Immature natural killer cell (primary cell): ENCODE measurements around the gene CDH4. TPM values are rescaled to one million over a fixed set of nuclear protein-coding genes. Genes with fewer than 3 reads are reported as not detected.

Experiments
- DNase-seq, 3 donors: peaks; one replicate each; pipeline ENCODE4 v3.0.0; 2022; ENCODE audit warnings: mixed read lengths in 1 of 3
- H3K27ac Mint-ChIP-seq, 6 donors: one replicate each; pipeline ENCODE4 v1.8.0; 2020; ENCODE audit warnings: mixed read lengths in 6 of 6, mild to moderate bottlenecking in 5 of 6, inconsistent platforms in 4 of 6, moderate library complexity in 3 of 6
- H3K27me3 Mint-ChIP-seq, 3 donors: one replicate each; pipeline ENCODE4 v1.8.0; 2020 to 2021; ENCODE audit warnings: low read depth in 3 of 3, mild to moderate bottlenecking in 3 of 3, mixed read lengths in 3 of 3, moderate library complexity in 3 of 3, inconsistent platforms in 1 of 3
- H3K36me3 Mint-ChIP-seq, 3 donors: one replicate each; pipeline ENCODE4 v1.8.0; 2020; ENCODE audit warnings: mixed read lengths in 3 of 3, inconsistent platforms in 2 of 3, mild to moderate bottlenecking in 2 of 3
- H3K4me1 Mint-ChIP-seq, 2 donors: one replicate each; pipeline ENCODE4 v1.8.0; 2020; ENCODE audit warnings: inconsistent platforms in 2 of 2, mild to moderate bottlenecking in 2 of 2, mixed read lengths in 2 of 2, moderate library complexity in 1 of 2
- H3K4me3 Mint-ChIP-seq, 5 donors: one replicate each; pipeline ENCODE4 v1.8.0; 2020; ENCODE audit warnings: mild to moderate bottlenecking in 5 of 5, mixed read lengths in 5 of 5, inconsistent platforms in 3 of 5, moderate library complexity in 3 of 5
- H3K9me3 Mint-ChIP-seq, 6 donors: one replicate each; pipeline ENCODE4 v1.8.0; 2020; ENCODE audit warnings: mild to moderate bottlenecking in 6 of 6, mixed read lengths in 6 of 6, inconsistent platforms in 4 of 6, moderate library complexity in 3 of 6
- polyA plus RNA-seq, 3 donors: library from polyadenylated mRNA; unstranded; fragments of 300-500 nt; fragmentation: Illumina TruSeq; gene quantifications; one replicate each; pipeline ENCODE4 v1.2.3, GENCODE V29; 2021

CDH4 gene
- polyA plus RNA-seq, 3 donors from 2014 or later: not detected

DNA sequence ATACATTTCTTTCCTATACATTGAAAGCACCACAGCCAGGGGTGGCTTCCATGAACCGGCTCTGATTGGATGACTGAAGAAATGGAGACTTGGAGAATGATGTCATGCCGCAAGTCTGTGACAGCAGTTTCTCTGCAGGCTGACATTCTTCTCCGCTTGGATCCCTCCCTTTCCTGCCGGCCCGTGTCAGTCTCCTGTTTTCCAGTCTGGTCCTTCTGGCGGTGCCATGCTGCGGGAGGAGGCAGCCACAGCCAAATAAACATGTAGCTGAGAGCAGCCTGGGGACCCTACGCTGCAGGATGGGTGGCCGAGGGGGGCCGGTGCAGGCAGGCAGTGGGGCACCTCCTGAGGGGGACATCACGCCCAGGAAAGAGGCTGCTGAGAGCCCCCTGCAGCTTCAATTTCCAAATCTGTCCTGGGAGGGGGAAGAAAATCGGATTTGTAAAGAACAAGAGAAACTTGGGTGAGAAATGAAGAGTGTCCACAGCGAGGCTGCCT is 635.6 kb downstream of the CDH4 start:
- Mint-ChIP-seq H3K4me1 (peaks cover 3 to 9% of the 10 kb centered on the region in 2 donors), H3K9me3 (peaks cover 0 to 2% (median 0%) of the 10 kb centered on the region in 6 donors), H3K27me3 (peaks cover 0 to 4% (median 2%) of the 10 kb centered on the region in 3 donors), H3K27ac (no peak overlapping the region), H3K4me3 (no peak overlapping the region), H3K36me3 (peaks cover 0 to 4% (median 0%) of the 10 kb centered on the region in 3 donors)
- no peak for DNase-seq

DNA sequence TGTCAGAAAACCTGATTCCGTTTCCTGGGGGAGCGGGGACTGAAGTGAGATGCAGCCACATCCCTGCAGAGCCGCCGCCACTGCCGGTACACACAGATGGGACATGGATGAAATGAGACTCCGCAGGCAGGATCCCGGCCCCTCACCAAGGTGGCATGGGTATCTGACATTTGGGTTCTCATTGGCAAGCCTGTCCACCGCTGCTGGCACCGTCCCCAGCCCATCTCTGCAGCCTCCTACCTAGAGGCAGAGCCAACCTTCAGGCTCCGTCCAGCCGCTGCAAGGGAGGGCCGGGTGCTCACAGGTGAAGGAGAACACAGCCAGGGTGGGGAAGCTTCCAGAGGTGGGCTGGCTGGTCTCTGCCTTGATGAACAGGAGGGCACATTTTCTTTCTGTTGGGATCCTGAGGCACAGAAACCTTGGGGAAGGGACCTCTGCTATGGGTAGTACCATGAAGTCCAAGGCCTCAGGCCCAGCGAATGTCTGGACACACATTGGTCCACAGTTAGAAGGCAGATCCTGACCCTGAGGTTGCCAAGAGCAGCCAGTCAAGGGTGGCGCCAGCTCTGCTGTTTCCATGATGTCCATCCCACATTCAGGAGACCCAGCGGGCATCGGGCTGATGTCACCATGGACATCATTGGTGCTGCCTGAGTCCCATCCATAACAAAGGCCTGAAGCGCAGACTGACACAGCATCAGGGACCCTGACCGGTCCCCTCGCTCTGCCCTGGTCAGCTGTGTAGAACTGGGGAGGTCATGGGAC is 636.2 kb downstream of the CDH4 start:
- Mint-ChIP-seq H3K4me3 (no peak overlapping the region), H3K27ac (no peak overlapping the region), H3K4me1 (peaks cover 3 to 9% of the 10 kb centered on the region in 2 donors), H3K9me3 (peaks cover 0 to 2% (median 0%) of the 10 kb centered on the region in 6 donors), H3K27me3 (peaks cover 0 to 4% (median 2%) of the 10 kb centered on the region in 3 donors), H3K36me3 (peaks cover 0 to 4% (median 0%) of the 10 kb centered on the region in 3 donors)
- no peak for DNase-seq

GRCh38 chr20:61889659-61890058 is 637.6 kb downstream of the CDH4 start:
- Mint-ChIP-seq H3K4me3 (no peak overlapping the region), H3K9me3 (peaks cover 0 to 2% (median 0%) of the 10 kb centered on the region in 6 donors), H3K4me1 (peaks cover 3 to 9% of the 10 kb centered on the region in 2 donors), H3K36me3 (peaks cover 0 to 4% (median 0%) of the 10 kb centered on the region in 3 donors), H3K27me3 (peaks cover 0 to 2% (median 2%) of the 10 kb centered on the region in 3 donors), H3K27ac (no peak overlapping the region)
- DNase-seq: no peak

DNA sequence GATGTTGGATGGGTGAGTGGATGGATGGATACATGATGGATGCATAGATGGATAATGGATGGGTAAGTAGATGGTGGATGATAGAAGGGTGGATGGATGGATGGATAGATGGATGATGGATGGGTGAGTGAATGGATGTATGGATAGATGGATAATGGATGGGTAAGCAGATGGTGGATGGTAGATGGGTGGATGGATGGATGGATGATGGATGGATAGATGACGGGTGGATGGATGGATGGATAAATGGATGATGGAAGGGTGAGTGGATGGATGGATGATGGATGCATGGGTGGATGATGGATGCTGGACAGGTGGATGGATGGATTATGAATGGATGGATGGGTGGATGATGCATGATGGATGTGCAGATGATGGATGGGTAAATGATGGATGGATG is 638.1 kb downstream of the CDH4 start:
- Mint-ChIP-seq H3K4me1 (peaks cover 3 to 9% of the 10 kb centered on the region in 2 donors), H3K9me3 (peaks cover 0 to 2% (median 0%) of the 10 kb centered on the region in 6 donors), H3K4me3 (no peak overlapping the region), H3K27ac (no peak overlapping the region), H3K27me3 (peaks cover 0 to 2% (median 2%) of the 10 kb centered on the region in 3 donors), H3K36me3 (peaks cover 0 to 4% (median 0%) of the 10 kb centered on the region in 3 donors)
- DNase-seq: no peak

DNA sequence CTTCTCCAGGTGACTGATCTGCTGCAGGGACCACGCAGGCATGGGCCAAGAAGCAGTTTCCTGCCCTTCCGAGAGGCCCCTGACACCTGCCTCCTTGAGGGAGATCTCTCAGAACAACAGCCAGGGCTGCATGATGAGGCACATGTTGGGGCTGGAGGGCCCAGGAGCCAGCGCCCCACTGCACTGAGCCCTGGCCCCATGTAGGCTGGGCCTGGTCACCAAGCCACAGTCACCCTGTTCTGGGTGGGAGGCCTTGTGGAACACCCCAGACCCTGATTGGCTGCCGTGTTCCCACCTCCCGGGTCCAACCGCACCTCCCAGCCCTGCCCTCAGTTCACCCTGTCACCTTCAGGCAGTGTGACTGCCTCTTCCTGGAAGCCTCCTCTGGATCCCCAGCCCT is 639.4 kb downstream of the CDH4 start:
- Mint-ChIP-seq H3K27ac (no peak overlapping the region), H3K4me3 (no peak overlapping the region), H3K36me3 (peaks cover 0 to 4% (median 0%) of the 10 kb centered on the region in 3 donors), H3K4me1 (peaks cover 3 to 9% of the 10 kb centered on the region in 2 donors), H3K9me3 (peaks cover 0 to 2% (median 0%) of the 10 kb centered on the region in 6 donors), H3K27me3 (peaks cover 0 to 2% (median 2%) of the 10 kb centered on the region in 3 donors)
- no peak for DNase-seq

DNA sequence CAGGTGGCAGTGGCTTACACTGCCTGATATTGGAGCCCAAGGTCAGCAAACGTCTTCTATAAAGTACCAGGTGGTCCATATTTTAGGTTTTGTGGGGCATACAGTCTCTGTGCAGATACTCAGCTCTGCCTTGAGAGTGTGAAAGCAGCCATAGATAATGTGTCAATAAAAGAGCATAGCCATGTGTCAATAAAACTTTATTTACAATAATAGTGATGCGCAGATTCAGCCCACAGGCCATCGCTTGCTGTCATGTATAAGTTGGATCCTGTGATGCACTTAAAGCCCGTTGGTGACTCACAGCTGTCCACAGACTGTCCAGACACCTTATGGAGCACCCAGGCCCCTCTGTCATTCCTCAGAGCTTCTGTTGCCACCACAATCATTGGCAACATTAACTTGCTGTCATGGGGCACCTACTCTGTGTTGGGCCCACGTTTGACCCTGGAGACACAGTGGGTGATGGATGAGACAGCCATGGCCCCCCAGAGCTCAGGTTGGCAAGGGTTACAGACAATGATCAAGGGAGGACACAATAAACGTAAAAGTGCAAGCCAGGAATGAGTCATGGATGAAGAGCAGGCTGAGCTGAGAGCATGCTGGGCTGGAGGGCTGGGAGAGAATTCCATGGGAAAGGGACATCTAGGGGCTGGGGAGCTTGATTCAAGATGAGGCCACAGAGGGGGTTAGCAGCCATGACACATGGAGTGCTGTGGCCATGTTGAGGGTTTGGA is 640.0 kb downstream of the CDH4 start:
- H3K36me3 Mint-ChIP-seq: peaks cover 0 to 4% (median 0%) of the 10 kb centered on the region in 3 donors
- peaks cover 0 to 2% (median 2%) of the 10 kb centered on the region in 3 donors for H3K27me3 Mint-ChIP-seq
- H3K4me1 Mint-ChIP-seq: peaks cover 2 to 6% of the 10 kb centered on the region in 2 donors
- no peak for DNase-seq
- H3K27ac Mint-ChIP-seq: no peak overlapping the region
- no peak overlapping the region for H3K4me3 Mint-ChIP-seq
- H3K9me3 Mint-ChIP-seq: peaks cover 0 to 2% (median 0%) of the 10 kb centered on the region in 6 donors

DNA sequence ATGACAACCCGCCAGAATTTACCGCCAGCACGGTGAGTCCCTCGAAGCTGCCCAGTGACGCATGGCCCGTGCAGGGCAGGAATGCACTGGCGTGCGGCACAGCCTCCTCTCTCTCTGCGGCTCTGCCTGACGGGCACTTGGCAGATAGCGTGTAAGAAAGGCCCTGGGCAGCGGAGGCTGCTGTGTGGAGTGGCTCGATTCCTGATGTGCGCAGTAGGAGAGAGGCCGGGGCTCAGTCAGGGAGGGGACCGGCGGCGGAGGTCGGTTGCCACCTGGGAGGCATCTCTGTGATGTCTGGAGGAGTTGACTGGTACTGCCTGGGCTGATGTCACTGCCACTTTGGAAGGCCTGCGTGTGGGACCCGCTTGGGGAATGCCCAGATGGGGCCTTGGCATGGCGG is 643.0 kb downstream of the CDH4 start:
- no peak for DNase-seq
- H3K9me3 Mint-ChIP-seq: peaks cover 0 to 2% (median 0%) of the 10 kb centered on the region in 6 donors
- H3K4me1 Mint-ChIP-seq: no peaks in the 10 kb centered on the region
- H3K27me3 Mint-ChIP-seq: peaks cover 0 to 2% (median 2%) of the 10 kb centered on the region in 3 donors
- no peaks in the 10 kb centered on the region for H3K36me3 Mint-ChIP-seq
- no peak overlapping the region for H3K27ac Mint-ChIP-seq
- no peak overlapping the region for H3K4me3 Mint-ChIP-seq

- Mint-ChIP-seq H3K36me3 (no peaks in the 10 kb centered on the region), H3K4me1 (no peaks in the 10 kb centered on the region), H3K4me3 (no peak overlapping the region), H3K27ac (no peak overlapping the region), H3K27me3 (peaks cover 0 to 2% (median 0%) of the 10 kb centered on the region in 3 donors), H3K9me3 (peaks cover 0 to 2% (median 0%) of the 10 kb centered on the region in 6 donors)
- no peak for DNase-seq
Observed at GRCh38 chr20:61895686-61896057, 643.6 kb downstream of the CDH4 start.

- no peak overlapping the region for H3K27ac Mint-ChIP-seq
- no peaks in the 10 kb centered on the region for H3K4me1 Mint-ChIP-seq
- H3K9me3 Mint-ChIP-seq: peaks cover 0 to 2% (median 0%) of the 10 kb centered on the region in 6 donors
- peak in 1 of 3 donors; percentile 14 for DNase-seq
- no peak overlapping the region for H3K4me3 Mint-ChIP-seq
- peaks cover 0 to 2% (median 0%) of the 10 kb centered on the region in 3 donors for H3K27me3 Mint-ChIP-seq
- no peaks in the 10 kb centered on the region for H3K36me3 Mint-ChIP-seq
Observed at GRCh38 chr20:61896058-61896961, 644.2 kb downstream of the CDH4 start.

- peaks cover 5 to 6% of the 10 kb centered on the region in 2 donors for H3K4me1 Mint-ChIP-seq
- H3K4me3 Mint-ChIP-seq: no peak overlapping the region
- no peaks in the 10 kb centered on the region for H3K36me3 Mint-ChIP-seq
- H3K27me3 Mint-ChIP-seq: peaks cover 0 to 2% (median 0%) of the 10 kb centered on the region in 3 donors
- H3K9me3 Mint-ChIP-seq: no peaks in the 10 kb centered on the region
- no peak overlapping the region for H3K27ac Mint-ChIP-seq
- no peak for DNase-seq
Observed at GRCh38 chr20:61897401-61898295, 645.6 kb downstream of the CDH4 start.

DNA sequence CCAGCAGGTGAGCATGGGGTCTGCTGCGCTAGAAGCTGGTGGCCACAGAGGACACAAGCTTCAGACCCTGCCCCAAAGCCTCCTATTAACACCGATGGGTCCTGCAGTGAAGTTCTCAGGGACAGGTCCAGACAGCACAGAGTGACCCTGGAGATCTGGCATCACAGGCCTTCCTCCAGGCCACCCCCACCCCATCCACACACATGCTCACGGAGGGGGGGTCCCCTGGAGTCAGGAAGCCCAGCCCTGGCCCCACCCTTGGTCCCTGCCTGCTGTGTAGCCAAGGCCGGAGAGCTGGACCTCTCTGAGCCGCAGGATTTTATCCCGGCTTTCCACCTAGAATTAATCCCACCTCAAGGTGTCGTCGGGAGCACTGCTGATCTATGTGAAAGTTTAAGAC is 646.3 kb downstream of the CDH4 start:
- Mint-ChIP-seq H3K4me1 (peaks cover 5 to 6% of the 10 kb centered on the region in 2 donors), H3K27ac (no peak overlapping the region), H3K27me3 (peaks cover 0 to 2% (median 0%) of the 10 kb centered on the region in 3 donors), H3K36me3 (no peaks in the 10 kb centered on the region), H3K4me3 (no peak overlapping the region), H3K9me3 (no peaks in the 10 kb centered on the region)
- no peak for DNase-seq
